ENCODE results near the gene THOC6. TPM values are rescaled to one million over a fixed set of nuclear protein-coding genes. Genes with fewer than 3 reads are reported as not detected.

The THOC6 gene
- total RNA-seq, 1 experiment from 2014 or later: 25.5 TPM

- Histone ChIP-seq H3K27me3 (peaks cover 11% of the 10 kb centered on the region), H3K9me3 (replicated peaks) (no peaks in the 10 kb centered on the region), H3K27ac (no peak overlapping the region), H3K4me1 (peaks cover 26% of the 10 kb centered on the region), H3K36me3 (no peaks in the 10 kb centered on the region), H3K4me3 (no peak overlapping the region)
- peak in 1 of 2 experiments; percentile 38 for DNase-seq
Observed at GRCh38 chr16:3027983-3028715, 4.3 kb downstream of the THOC6 start.

- no peaks in the 10 kb centered on the region for H3K9me3 ChIP-seq (replicated peaks)
- H3K27ac ChIP-seq: no peak overlapping the region
- peaks cover 11% of the 10 kb centered on the region for H3K27me3 ChIP-seq
- no peak overlapping the region for H3K4me3 ChIP-seq
- H3K4me1 ChIP-seq: peaks cover 25% of the 10 kb centered on the region
- no peaks in the 10 kb centered on the region for H3K36me3 ChIP-seq
- DNase-seq: no peak
Observed at GRCh38 chr16:3028716-3029319, 5.0 kb downstream of the THOC6 start.

- peaks cover 18% of the 10 kb centered on the region for H3K27me3 ChIP-seq
- H3K27ac ChIP-seq: no peak overlapping the region
- DNase-seq: no peak
- no peaks in the 10 kb centered on the region for H3K9me3 ChIP-seq (replicated peaks)
- no peak overlapping the region for H3K4me3 ChIP-seq
- no peaks in the 10 kb centered on the region for H3K36me3 ChIP-seq
- H3K4me1 ChIP-seq: peaks cover 25% of the 10 kb centered on the region
Observed at GRCh38 chr16:3029491-3030221, 5.8 kb downstream of the THOC6 start.

GRCh38 chr16:3030222-3031212 is 6.7 kb downstream of the THOC6 start:
- no peaks in the 10 kb centered on the region for H3K36me3 ChIP-seq
- no peaks in the 10 kb centered on the region for H3K9me3 ChIP-seq (replicated peaks)
- H3K4me1 ChIP-seq: peaks cover 25% of the 10 kb centered on the region
- peaks cover 21% of the 10 kb centered on the region for H3K27me3 ChIP-seq
- H3K27ac ChIP-seq: no peak overlapping the region
- peak; percentile 22 to 25 for DNase-seq
- H3K4me3 ChIP-seq: no peak overlapping the region

GRCh38 chr16:3032624-3033023 is 8.8 kb downstream of the THOC6 start:
- no peak for DNase-seq
- H3K27me3 ChIP-seq: peaks cover 36% of the 10 kb centered on the region
- H3K4me3 ChIP-seq: no peak overlapping the region
- no peak overlapping the region for H3K27ac ChIP-seq
- H3K36me3 ChIP-seq: no peaks in the 10 kb centered on the region
- H3K9me3 ChIP-seq (replicated peaks): no peaks in the 10 kb centered on the region
- peaks cover 18% of the 10 kb centered on the region for H3K4me1 ChIP-seq

GRCh38 chr16:3035289-3035971 is 11.6 kb downstream of the THOC6 start:
- Histone ChIP-seq H3K4me3 (no peak overlapping the region), H3K36me3 (no peaks in the 10 kb centered on the region), H3K4me1 (peaks cover 15% of the 10 kb centered on the region), H3K27me3 (peaks cover 45% of the 10 kb centered on the region), H3K27ac (no peak overlapping the region), H3K9me3 (replicated peaks) (no peaks in the 10 kb centered on the region)
- DNase-seq: no peak

GRCh38 chr16:3035972-3036725 is 12.3 kb downstream of the THOC6 start:
- Histone ChIP-seq H3K27ac (no peak overlapping the region), H3K36me3 (no peaks in the 10 kb centered on the region), H3K4me1 (peaks cover 8% of the 10 kb centered on the region), H3K27me3 (peaks cover 47% of the 10 kb centered on the region), H3K4me3 (no peak overlapping the region), H3K9me3 (replicated peaks) (no peaks in the 10 kb centered on the region)
- DNase-seq: no peak

GRCh38 chr16:3036726-3037315 is 13.0 kb downstream of the THOC6 start, which contains the start of gene BICDL2:
Gene BICDL2 (minus strand): TSS chr16:3036944. CDS start chr16:3035496, 1,448 bp downstream.
- Histone ChIP-seq H3K4me1 (peaks cover 2% of the 10 kb centered on the region; the same call in 1 of the 2 replicates), H3K27me3 (peaks cover 43% of the 10 kb centered on the region), H3K9me3 (replicated peaks) (no peaks in the 10 kb centered on the region), H3K4me3 (no peak within 1 kb of the TSS), H3K27ac (no peak within 1 kb of the TSS), H3K36me3 (no peaks in the 10 kb centered on the region)
- no peak for DNase-seq

- no peak overlapping the region for H3K27ac ChIP-seq
- DNase-seq: no peak
- H3K9me3 ChIP-seq (replicated peaks): no peaks in the 10 kb centered on the region
Observed at GRCh38 chr16:3038256-3038655, 14.4 kb downstream of the THOC6 start.

GRCh38 chr16:3038896-3039295 is 15.1 kb downstream of the THOC6 start:
- H3K4me1 ChIP-seq: no peaks in the 10 kb centered on the region
- DNase-seq: no peak
- H3K36me3 ChIP-seq: no peaks in the 10 kb centered on the region
- no peak overlapping the region for H3K27ac ChIP-seq
- H3K27me3 ChIP-seq: peaks cover 36% of the 10 kb centered on the region
- no peaks in the 10 kb centered on the region for H3K9me3 ChIP-seq (replicated peaks)
- H3K4me3 ChIP-seq: no peak overlapping the region

More at GRCh38 chr16:3038256-3038655, 14.4 kb downstream of the THOC6 start:
- peaks cover 37% of the 10 kb centered on the region for H3K27me3 ChIP-seq
- no peak overlapping the region for H3K4me3 ChIP-seq
- no peaks in the 10 kb centered on the region for H3K4me1 ChIP-seq
- no peaks in the 10 kb centered on the region for H3K36me3 ChIP-seq

GRCh38 chr16:3042376-3042775 is 18.5 kb downstream of the THOC6 start:
- no peaks in the 10 kb centered on the region for H3K36me3 ChIP-seq
- peaks cover 16% of the 10 kb centered on the region for H3K27me3 ChIP-seq
- H3K27ac ChIP-seq: no peak overlapping the region
- H3K4me3 ChIP-seq: no peak overlapping the region
- H3K4me1 ChIP-seq: no peaks in the 10 kb centered on the region
- DNase-seq: no peak
- no peaks in the 10 kb centered on the region for H3K9me3 ChIP-seq (replicated peaks)

GRCh38 chr16:3044708-3045107 is 20.9 kb downstream of the THOC6 start:
- peaks cover 8% of the 10 kb centered on the region for H3K27me3 ChIP-seq
- H3K9me3 ChIP-seq (replicated peaks): no peaks in the 10 kb centered on the region

More at GRCh38 chr16:3044708-3045107, 20.9 kb downstream of the THOC6 start:
- Histone ChIP-seq H3K36me3 (no peaks in the 10 kb centered on the region), H3K27ac (no peak overlapping the region), H3K4me3 (peak overlapping the region; percentile 65; the same call in 1 of the 2 replicates), H3K4me1 (no peaks in the 10 kb centered on the region)
- no peak for DNase-seq
